ENCODE results near the gene SERGEF. TPM values are rescaled to one million over a fixed set of nuclear protein-coding genes. Genes with fewer than 3 reads are reported as not detected.

The SERGEF gene
- total RNA-seq, 1 donor from 2014 or later = 15.4 TPM

Other genes with a start within 250 kb of the SERGEF start
- gene TPH1, start 33.2 kb upstream of the SERGEF start, total RNA-seq = not detected
- gene SAAL1, start 93.0 kb upstream of the SERGEF start, total RNA-seq = 5.8 TPM
- gene MRGPRX3, start 119.5 kb upstream of the SERGEF start, total RNA-seq = not detected
- gene MRGPRX4, start 159.8 kb upstream of the SERGEF start, total RNA-seq = not detected
- not detected for gene SAA4, start 223.8 kb upstream of the SERGEF start, total RNA-seq
- 2.8 TPM for gene SAA2, start 235.6 kb upstream of the SERGEF start, total RNA-seq